Adrenal gland (tissue), 12 donors: Measurements from ENCODE around the gene NBR1. TPM values are rescaled to one million over a fixed set of nuclear protein-coding genes. Genes with fewer than 3 reads are reported as not detected.

ENCODE experiments used
- DNase-seq, 7 donors: peaks; one replicate each; pipeline ENCODE4 v3.0.0-alpha.2; 2019 to 2020
- H3K27ac ChIP-seq, 5 donors: fragments of 200-600 bp; sonication (generic) in 4 of 5; 1 replicate in 3 of 5; 2 replicates in 2 of 5; pipeline versions ENCODE4 v1.5.1 to v1.8.0; 2016 to 2020; ENCODE audit warnings: mild to moderate bottlenecking in 1 of 5
- H3K27me3 ChIP-seq: fragments of 200-600 bp; 2 replicates; pipeline ENCODE4 v1.8.0; 2021
- H3K36me3 ChIP-seq, 2 donors: fragments of 200-600 bp; replicated peaks in 1 of 2; 1 replicate in 1 of 2; 2 replicates in 1 of 2; pipeline versions ENCODE4 v1.5.1 to v1.8.0; 2018 to 2022
- H3K4me1 ChIP-seq, 2 donors: fragments of 200-600 bp; replicated peaks in 1 of 2; 1 replicate in 1 of 2; 2 replicates in 1 of 2; pipeline versions ENCODE4 v1.5.1 to v1.8.0; 2018 to 2021
- H3K4me3 ChIP-seq, 4 donors: fragments of 200-600 bp; sonication (generic) in 3 of 4; one replicate each; pipeline ENCODE4 v1.5.1; 2016 to 2018
- H3K9me3 ChIP-seq, 3 donors: fragments of 200-600 bp; sonication (generic) in 1 of 3; replicated peaks in 1 of 3; 1 replicate in 2 of 3; 2 replicates in 1 of 3; pipeline versions ENCODE4 v1.5.1 to v1.8.0; 2016 to 2021
- POLR2A ChIP-seq, 2 donors: fragments of 450-650 bp; IDR thresholded peaks; one replicate each; pipeline ENCODE4 v1.6.1; 2017; ENCODE audit warnings: antibody characterized with exemption in 2 of 2, mild to moderate bottlenecking in 2 of 2, moderate library complexity in 1 of 2
- WGBS, 4 donors: extraction: QIAGEN DNeasy Blood & Tissue Kit in 2 of 4; methylation state at CpG; one replicate each; pipeline versions ENCODE4 v1.1.5 to v1.1.7; 2013 to 2017; 5-methylcytosine and 5-hydroxymethylcytosine counted together
- intact Hi-C, 2 donors: fragments of 100-400 bp; cut with DNase I; formaldehyde crosslinking; loops; one replicate each; pipeline versions ENCODE4 v1.14.1 to v1.15.0; 2022 to 2023
- polyA plus RNA-seq, 3 donors: library from polyadenylated mRNA; stranded (reverse); fragments of 200-250 nt in 2 of 3; fragments of 350-450 nt in 1 of 3; fragmentation: Illumina TruSeq in 1 of 3; extraction: RNeasy Lipid Tissue Mini Kit (QIAGEN cat#74804) in 1 of 3; gene quantifications; one replicate each; pipeline ENCODE4 v1.2.3, GENCODE V29; 2013 to 2014
- total RNA-seq, 9 donors: library from RNA; depleted of rRNA in 4 of 9; stranded (reverse); fragments of >200 nt in 4 of 9; fragments of 120-200 nt in 1 of 9; fragmentation: NEBNext Ultra II Directional in 1 of 9; extraction: Animal tissue kit (Norgen Biotek cat#: 25700) in 1 of 9; gene quantifications; one replicate each; pipeline versions ENCODE4 v1.1.0 to v1.2.4, GENCODE V29; 2013 to 2023
- TF ChIP-seq, protein P1 (sequence below), 6 experiments: fragments of 450-650 bp in 4 of 6; fragments of 200-600 bp in 2 of 6; sonication (generic) in 1 of 6; IDR thresholded peaks; 1 replicate in 5 of 6; 2 replicates in 1 of 6; pipeline versions ENCODE4 v1.5.1 to v1.8.0; 2016 to 2021; ENCODE audit warnings: antibody characterized with exemption in 6 of 6, mild to moderate bottlenecking in 2 of 6, moderate library complexity in 1 of 6
- donor health status: healthy with polysubstance abuse.
- donor health status: Bipolar disorder and iron deficiency.
- donor health status: DM: yes; HTN: yes; CAD: no.
- donor health status: DM: no; HTN: no; CAD: no.
- donor health status: DM: no; HTN: no; CAD: no.
- donor health status: DM: yes; HTN: yes; CAD: no.

NBR1 gene
- total and polyA plus RNA-seq, 12 donors, result 38.6 to 139 (median 106) TPM

- intact Hi-C loops, result no loop called here
- H3K27ac ChIP-seq, result peak overlapping the region in 4 of 5 donors; percentile 2 to 83 (median 64)
- H3K27me3 ChIP-seq, result no peaks in the 10 kb centered on the region
- TF ChIP-seq, protein P1, sequence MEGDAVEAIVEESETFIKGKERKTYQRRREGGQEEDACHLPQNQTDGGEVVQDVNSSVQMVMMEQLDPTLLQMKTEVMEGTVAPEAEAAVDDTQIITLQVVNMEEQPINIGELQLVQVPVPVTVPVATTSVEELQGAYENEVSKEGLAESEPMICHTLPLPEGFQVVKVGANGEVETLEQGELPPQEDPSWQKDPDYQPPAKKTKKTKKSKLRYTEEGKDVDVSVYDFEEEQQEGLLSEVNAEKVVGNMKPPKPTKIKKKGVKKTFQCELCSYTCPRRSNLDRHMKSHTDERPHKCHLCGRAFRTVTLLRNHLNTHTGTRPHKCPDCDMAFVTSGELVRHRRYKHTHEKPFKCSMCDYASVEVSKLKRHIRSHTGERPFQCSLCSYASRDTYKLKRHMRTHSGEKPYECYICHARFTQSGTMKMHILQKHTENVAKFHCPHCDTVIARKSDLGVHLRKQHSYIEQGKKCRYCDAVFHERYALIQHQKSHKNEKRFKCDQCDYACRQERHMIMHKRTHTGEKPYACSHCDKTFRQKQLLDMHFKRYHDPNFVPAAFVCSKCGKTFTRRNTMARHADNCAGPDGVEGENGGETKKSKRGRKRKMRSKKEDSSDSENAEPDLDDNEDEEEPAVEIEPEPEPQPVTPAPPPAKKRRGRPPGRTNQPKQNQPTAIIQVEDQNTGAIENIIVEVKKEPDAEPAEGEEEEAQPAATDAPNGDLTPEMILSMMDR (IDR thresholded peaks at IDR 0.05), result no peak
- TF ChIP-seq POLR2A (IDR thresholded peaks at IDR 0.05), result no peak
- peaks cover 6 to 16% of the 10 kb centered on the region in 2 donors for H3K4me1 ChIP-seq
- 34 to 45% (median 38%) methylated on average over 2 of the region's 2 CpGs for WGBS, 4 donors
- H3K9me3 ChIP-seq, result no peaks in the 10 kb centered on the region
- peak overlapping the region in 2 of 4 donors; percentile 38 to 70 for H3K4me3 ChIP-seq
- peaks cover 0 to 62% of the 10 kb centered on the region in 2 donors for H3K36me3 ChIP-seq
- no peak for DNase-seq
Measured at GRCh38 chr17:43211123-43211479, 40.1 kb downstream of the NBR1 start.

- peak within 1 kb of the TSS; percentile 5 to 70 (median 30) for H3K4me3 ChIP-seq
- H3K4me1 ChIP-seq, result peaks cover 6 to 16% of the 10 kb centered on the region in 2 donors
- H3K36me3 ChIP-seq, result peaks cover 0 to 55% of the 10 kb centered on the region in 2 donors
- TF ChIP-seq, protein P1 (IDR thresholded peaks at IDR 0.05), result peak in 5 of 6 experiments; percentile 11 to 44 (median 28)
- peak in 1 of 2 donors; percentile 36 for TF ChIP-seq POLR2A (IDR thresholded peaks at IDR 0.05)
- H3K9me3 ChIP-seq, result no peaks in the 10 kb centered on the region
- peak; percentile 74 to 86 (median 81) for DNase-seq
- H3K27me3 ChIP-seq, result no peaks in the 10 kb centered on the region
- WGBS, 4 donors, result 1 to 7% (median 2%) methylated on average over 41 to 54 of the region's 54 CpGs
- peak within 1 kb of the TSS in 4 of 5 donors; percentile 56 to 83 (median 72) for H3K27ac ChIP-seq
- intact Hi-C loops, result no loop called here
Measured at GRCh38 chr17:43211480-43212402, 40.7 kb downstream of the NBR1 start, which contains the start of gene TMEM106A. TMEM106A (plus strand) TSS chr17:43211875; CDS start chr17:43213042, 1,167 bp downstream.

DNA sequence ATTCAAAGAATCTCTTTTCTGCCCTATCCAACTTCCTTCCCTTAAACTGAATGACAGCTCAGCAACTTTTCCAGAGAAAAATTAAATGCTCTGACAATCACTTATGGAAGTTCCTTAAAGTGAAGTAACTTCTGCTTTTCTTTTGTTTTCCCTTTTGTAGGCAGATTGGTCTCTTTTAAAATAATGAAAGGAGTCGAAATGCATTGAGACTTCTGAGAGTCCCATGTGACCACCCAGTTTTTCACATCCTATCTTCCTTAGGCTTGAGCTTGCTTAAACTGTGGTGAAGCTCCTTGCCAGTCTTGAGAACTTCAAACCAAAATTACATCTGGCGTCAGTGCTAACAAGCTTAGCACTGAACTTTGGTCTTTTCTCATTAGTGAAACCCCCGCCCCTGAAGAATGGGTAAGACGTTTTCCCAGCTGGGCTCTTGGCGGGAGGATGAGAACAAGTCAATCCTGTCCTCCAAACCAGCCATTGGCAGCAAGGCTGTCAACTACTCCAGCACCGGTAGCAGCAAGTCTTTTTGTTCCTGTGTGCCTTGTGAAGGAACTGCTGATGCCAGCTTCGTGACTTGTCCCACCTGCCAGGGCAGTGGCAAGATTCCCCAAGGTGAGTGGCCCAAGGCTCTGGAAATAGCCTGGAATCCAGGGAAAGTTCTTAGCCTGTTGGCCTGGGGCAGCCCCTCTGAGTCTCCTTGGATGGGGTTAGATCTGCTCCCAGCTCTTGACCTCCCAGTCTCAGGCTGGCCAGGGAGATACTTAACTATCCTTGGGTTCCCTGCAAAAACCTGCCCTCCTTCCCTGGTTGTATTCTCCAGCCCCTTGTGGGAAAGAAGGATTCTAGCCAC lies 41.9 kb downstream of the NBR1 start:
- Histone ChIP-seq H3K27me3 (no peaks in the 10 kb centered on the region), H3K4me3 (peak overlapping the region in 1 of 4 donors; percentile 70), H3K36me3 (peaks cover 0 to 44% of the 10 kb centered on the region in 2 donors), H3K4me1 (peaks cover 6 to 16% of the 10 kb centered on the region in 2 donors), H3K9me3 (no peaks in the 10 kb centered on the region), H3K27ac (peak overlapping the region in 3 of 5 donors; percentile 71 to 83 (median 72))
- TF ChIP-seq, protein P1 (IDR thresholded peaks at IDR 0.05), result no peak
- TF ChIP-seq POLR2A (IDR thresholded peaks at IDR 0.05), result no peak
- intact Hi-C loops, result no loop called here
- peak in 2 of 7 donors; percentile 19 to 45 for DNase-seq
- 70 to 77% (median 74%) methylated on average over 7 of the region's 7 CpGs for WGBS, 4 donors

DNA sequence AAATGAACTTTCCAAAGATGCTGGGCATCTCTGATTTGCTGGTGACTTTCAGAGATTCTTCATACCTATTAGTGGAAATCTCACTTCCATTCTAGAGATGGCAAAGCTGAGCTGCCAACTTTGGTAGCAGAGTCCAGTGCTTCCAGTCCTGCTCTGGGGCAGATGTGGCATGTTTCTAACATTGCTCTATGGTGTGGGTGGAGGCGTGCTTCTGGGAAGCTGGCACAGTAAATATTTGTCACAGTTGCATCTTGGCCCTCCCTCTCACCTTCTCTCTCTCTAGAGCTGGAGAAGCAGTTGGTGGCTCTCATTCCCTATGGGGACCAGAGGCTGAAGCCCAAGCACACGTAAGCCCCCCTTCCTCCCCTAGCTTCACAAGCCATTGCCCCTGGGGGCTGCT lies 42.5 kb downstream of the NBR1 start:
- intact Hi-C loops, result no loop called here
- no peak for TF ChIP-seq POLR2A (IDR thresholded peaks at IDR 0.05)
- TF ChIP-seq, protein P1 (IDR thresholded peaks at IDR 0.05), result no peak
- Histone ChIP-seq H3K36me3 (peaks cover 0 to 37% of the 10 kb centered on the region in 2 donors), H3K4me1 (peaks cover 6 to 16% of the 10 kb centered on the region in 2 donors), H3K27me3 (no peaks in the 10 kb centered on the region), H3K9me3 (no peaks in the 10 kb centered on the region), H3K27ac (no peak overlapping the region), H3K4me3 (no peak overlapping the region)
- peak in 1 of 7 donors; percentile 11 for DNase-seq
- WGBS, 4 donors, result 82 to 97% (median 96%) methylated on average over 2 of the region's 2 CpGs
